ENCODE data around the gene VEPH1.

DNA sequence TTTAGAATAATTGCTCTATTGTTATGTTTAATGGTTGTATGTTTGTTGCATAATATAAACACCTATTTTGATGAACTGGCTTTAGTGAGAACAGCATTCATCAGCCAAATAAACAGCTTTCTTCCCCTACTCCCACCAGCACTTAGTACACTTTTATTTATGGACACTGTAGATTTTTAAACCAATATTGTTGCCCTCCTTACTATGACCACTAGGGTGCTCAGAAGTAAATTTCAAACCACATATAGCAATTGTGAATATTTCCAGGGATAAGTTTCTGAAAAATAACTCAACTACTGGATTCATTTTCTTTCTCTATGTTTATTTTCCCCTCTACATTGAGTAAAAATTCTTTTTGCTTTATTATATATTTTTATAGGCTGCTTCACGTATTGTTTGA, 151.2 kb downstream of the VEPH1 start:
- TF ChIP-seq, protein P1, sequence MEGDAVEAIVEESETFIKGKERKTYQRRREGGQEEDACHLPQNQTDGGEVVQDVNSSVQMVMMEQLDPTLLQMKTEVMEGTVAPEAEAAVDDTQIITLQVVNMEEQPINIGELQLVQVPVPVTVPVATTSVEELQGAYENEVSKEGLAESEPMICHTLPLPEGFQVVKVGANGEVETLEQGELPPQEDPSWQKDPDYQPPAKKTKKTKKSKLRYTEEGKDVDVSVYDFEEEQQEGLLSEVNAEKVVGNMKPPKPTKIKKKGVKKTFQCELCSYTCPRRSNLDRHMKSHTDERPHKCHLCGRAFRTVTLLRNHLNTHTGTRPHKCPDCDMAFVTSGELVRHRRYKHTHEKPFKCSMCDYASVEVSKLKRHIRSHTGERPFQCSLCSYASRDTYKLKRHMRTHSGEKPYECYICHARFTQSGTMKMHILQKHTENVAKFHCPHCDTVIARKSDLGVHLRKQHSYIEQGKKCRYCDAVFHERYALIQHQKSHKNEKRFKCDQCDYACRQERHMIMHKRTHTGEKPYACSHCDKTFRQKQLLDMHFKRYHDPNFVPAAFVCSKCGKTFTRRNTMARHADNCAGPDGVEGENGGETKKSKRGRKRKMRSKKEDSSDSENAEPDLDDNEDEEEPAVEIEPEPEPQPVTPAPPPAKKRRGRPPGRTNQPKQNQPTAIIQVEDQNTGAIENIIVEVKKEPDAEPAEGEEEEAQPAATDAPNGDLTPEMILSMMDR (IDR thresholded peaks at IDR 0.05; ENCODE audit: borderline replicate concordance, extremely low read depth, low read length, poor library complexity, severe bottlenecking), result peak; percentile 27
- TF ChIP-seq EZH2 (IDR thresholded peaks at IDR 0.05; ENCODE audit: borderline replicate concordance, low read depth, low read length, severe bottlenecking), result no peak

Measured in DND-41 (cell line).